ENCODE data around the gene PHAF1.

- TF ChIP-seq POLR2A (IDR thresholded peaks at IDR 0.05) (no peak), CTCF (IDR thresholded peaks at IDR 0.05) (no peak)
Measured at GRCh38 chr16:67087803-67088202, 21.9 kb upstream of the PHAF1 start.

Measured in thyroid gland (tissue), 4 donors.